Caco-2 (cell line): Measurements from ENCODE around the gene FLT3. TPM values are rescaled to one million over a fixed set of nuclear protein-coding genes. Genes with fewer than 3 reads are reported as not detected.
A peak's percentile ranks its signal among the peaks of the same experiment; 100 is the strongest.

ENCODE experiments used
- BruUV-seq: library from RNA; stranded (reverse); fragments of 400-500 nt; replicated peaks from 2 replicates; lab custom pipeline; 2021; lab: Mats Ljungman, UMichigan
- CTCF ChIA-PET: fragments of 300-600 bp; sonication (Branson Sonifier 250); formaldehyde crosslinking; loops from one replicate; lab custom pipeline; 2022; ENCODE audit warnings: antibody characterized with exemption; lab: Charles Lee
- POLR2A ChIA-PET: fragments of 300-600 bp; sonication (Branson Sonifier 250); formaldehyde crosslinking; loops from one replicate; lab custom pipeline; 2022; ENCODE audit warnings: antibody characterized with exemption; lab: Charles Lee
- DNase-seq, 2 experiments: peaks; one replicate each; pipeline versions ENCODE4 v3.0.0 to v3.0.0-alpha.2; 2020 to 2022
- H3K27me3 ChIP-seq: replicated peaks from 2 replicates; pipeline ENCODE4 v1.6.0; 2011; ENCODE audit warnings: low read length; ENCODE audit not compliant: control insufficient read depth, insufficient read depth
- H3K36me3 ChIP-seq: 2 replicates; pipeline ENCODE4 v1.5.1; 2011; ENCODE audit warnings: low read length; ENCODE audit not compliant: control insufficient read depth, insufficient read depth
- H3K4me1 ChIP-seq: fragments of 250-450 bp; sonication (Bioruptor Pico); 2 replicates; pipeline ENCODE4 v1.5.1; 2020; ENCODE audit warnings: mild to moderate bottlenecking
- H3K4me3 ChIP-seq: 2 replicates; pipeline ENCODE4 v1.5.1; 2011; ENCODE audit warnings: low read depth, mild to moderate bottlenecking, control low read depth, low read length
- H3K9me3 ChIP-seq: fragments of 250-450 bp; sonication (Bioruptor Pico); 2 replicates; pipeline ENCODE4 v1.5.1; 2020; ENCODE audit warnings: mild to moderate bottlenecking, moderate library complexity
- H3K27ac Mint-ChIP-seq: one replicate; pipeline ENCODE4 v1.8.0; 2022; ENCODE audit warnings: mixed read lengths; ENCODE audit not compliant: unreplicated experiment
- H3K27me3 Mint-ChIP-seq: one replicate; pipeline ENCODE4 v1.8.0; 2022; ENCODE audit warnings: mixed read lengths; ENCODE audit not compliant: insufficient read depth, unreplicated experiment
- H3K36me3 Mint-ChIP-seq: one replicate; pipeline ENCODE4 v1.8.0; 2022; ENCODE audit warnings: mild to moderate bottlenecking, mixed read lengths; ENCODE audit not compliant: insufficient read depth, unreplicated experiment
- H3K4me1 Mint-ChIP-seq: one replicate; pipeline ENCODE4 v1.8.0; 2022; ENCODE audit warnings: low read depth, mixed read lengths; ENCODE audit not compliant: unreplicated experiment
- H3K4me3 Mint-ChIP-seq: one replicate; pipeline ENCODE4 v1.8.0; 2022; ENCODE audit warnings: mild to moderate bottlenecking, moderate library complexity, mixed read lengths; ENCODE audit not compliant: unreplicated experiment
- H3K9me3 Mint-ChIP-seq: one replicate; pipeline ENCODE4 v1.8.0; 2022; ENCODE audit warnings: mixed read lengths; ENCODE audit not compliant: unreplicated experiment
- intact Hi-C: fragments of 100-400 bp; cut with micrococcal nuclease; formaldehyde crosslinking; loops from one replicate; pipeline ENCODE4 v1.10.0; 2022; ENCODE audit not compliant: unreplicated experiment
- total RNA-seq: library from RNA; stranded (reverse); gene quantifications from 2 replicates; pipeline ENCODE4 v1.2.3, GENCODE V29; 2022
- TF ChIP-seq, protein P1 (sequence below), 2 experiments: fragments of 200-600 bp in 1 of 2; IDR thresholded peaks; 1 replicate in 1 of 2; 2 replicates in 1 of 2; pipeline versions ENCODE4 v1.5.1 to v1.8.0; 2011 to 2022; ENCODE audit warnings: antibody characterized with exemption in 1 of 2, control low read depth in 1 of 2, inconsistent platforms in 1 of 2, low read depth in 1 of 2, low read length in 1 of 2, mild to moderate bottlenecking in 1 of 2, moderate library complexity in 1 of 2; ENCODE audit not compliant: insufficient read depth in 1 of 2, severe bottlenecking in 1 of 2, unreplicated experiment in 1 of 2

Gene FLT3
- total RNA-seq, 1 experiment from 2014 or later, result 0.09 TPM

DNA sequence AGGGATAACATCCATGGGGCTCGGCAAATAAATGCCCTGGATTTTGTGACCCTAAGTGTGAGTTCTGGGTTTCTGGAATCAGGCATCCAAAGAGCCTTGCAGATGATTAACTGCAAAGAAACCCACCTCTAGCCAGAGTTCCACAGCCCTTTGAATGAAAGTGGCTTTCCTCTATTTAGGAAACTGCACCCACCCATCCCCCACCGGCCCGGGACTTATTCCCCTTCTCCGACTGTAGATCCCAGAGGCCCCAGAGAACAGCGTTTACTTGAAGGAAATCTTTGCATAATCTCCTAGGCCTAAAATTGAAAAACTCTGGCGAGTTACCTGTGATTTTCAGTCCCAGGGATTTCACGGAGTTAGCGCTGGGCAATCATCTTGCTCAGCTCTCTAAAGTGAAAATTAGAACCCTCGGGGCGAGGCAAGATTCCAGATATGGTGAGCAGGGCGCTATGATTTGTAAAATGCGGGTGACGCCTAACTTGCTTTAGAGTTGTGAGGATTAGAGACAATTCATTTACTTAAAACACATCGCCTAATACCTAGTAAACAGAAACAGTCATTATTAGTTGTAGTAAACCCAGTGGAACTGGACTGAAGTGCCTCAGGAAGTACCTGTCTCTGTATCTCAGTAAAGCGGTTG is 121.3 kb downstream of the FLT3 start:
- H3K9me3 ChIP-seq, result no peaks in the 10 kb centered on the region
- no TSS peak for BruUV-seq
- CTCF ChIA-PET, result interaction anchor here (1.0 to 2.2 kb wide), 6 partner anchors 15 to 153 kb away, joined by 3 to 10 read pairs (median 7); no protein-coding TSS in a partner anchor
- Mint-ChIP-seq H3K27ac (peak overlapping the region; percentile 79), H3K27me3 (no peaks in the 10 kb centered on the region), H3K4me3 (peak overlapping the region; percentile 82), H3K36me3 (peaks cover 5% of the 10 kb centered on the region), H3K4me1 (peaks cover 39% of the 10 kb centered on the region), H3K9me3 (no peaks in the 10 kb centered on the region)
- H3K4me1 ChIP-seq, result peaks cover 42% of the 10 kb centered on the region
- no peaks in the 10 kb centered on the region for H3K36me3 ChIP-seq
- intact Hi-C loops, result loop anchor here (2.0 kb wide), 1 partner anchor 18 kb away; no protein-coding TSS in a partner anchor
- H3K4me3 ChIP-seq, result peak overlapping the region; percentile 85
- TF ChIP-seq, protein P1, sequence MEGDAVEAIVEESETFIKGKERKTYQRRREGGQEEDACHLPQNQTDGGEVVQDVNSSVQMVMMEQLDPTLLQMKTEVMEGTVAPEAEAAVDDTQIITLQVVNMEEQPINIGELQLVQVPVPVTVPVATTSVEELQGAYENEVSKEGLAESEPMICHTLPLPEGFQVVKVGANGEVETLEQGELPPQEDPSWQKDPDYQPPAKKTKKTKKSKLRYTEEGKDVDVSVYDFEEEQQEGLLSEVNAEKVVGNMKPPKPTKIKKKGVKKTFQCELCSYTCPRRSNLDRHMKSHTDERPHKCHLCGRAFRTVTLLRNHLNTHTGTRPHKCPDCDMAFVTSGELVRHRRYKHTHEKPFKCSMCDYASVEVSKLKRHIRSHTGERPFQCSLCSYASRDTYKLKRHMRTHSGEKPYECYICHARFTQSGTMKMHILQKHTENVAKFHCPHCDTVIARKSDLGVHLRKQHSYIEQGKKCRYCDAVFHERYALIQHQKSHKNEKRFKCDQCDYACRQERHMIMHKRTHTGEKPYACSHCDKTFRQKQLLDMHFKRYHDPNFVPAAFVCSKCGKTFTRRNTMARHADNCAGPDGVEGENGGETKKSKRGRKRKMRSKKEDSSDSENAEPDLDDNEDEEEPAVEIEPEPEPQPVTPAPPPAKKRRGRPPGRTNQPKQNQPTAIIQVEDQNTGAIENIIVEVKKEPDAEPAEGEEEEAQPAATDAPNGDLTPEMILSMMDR (IDR thresholded peaks at IDR 0.05; ENCODE audit: insufficient read depth in 1 of 2, low read depth in 1 of 2, low read length in 1 of 2, severe bottlenecking in 1 of 2, unreplicated experiment in 1 of 2), result no peak
- POLR2A ChIA-PET, result interaction anchor here (2.0 kb wide), 1 partner anchor 10 kb away, joined by 13 read pairs; the partner anchor contains the start of gene CDX2
- no peak for DNase-seq
- H3K27me3 ChIP-seq, result no peaks in the 10 kb centered on the region

DNA sequence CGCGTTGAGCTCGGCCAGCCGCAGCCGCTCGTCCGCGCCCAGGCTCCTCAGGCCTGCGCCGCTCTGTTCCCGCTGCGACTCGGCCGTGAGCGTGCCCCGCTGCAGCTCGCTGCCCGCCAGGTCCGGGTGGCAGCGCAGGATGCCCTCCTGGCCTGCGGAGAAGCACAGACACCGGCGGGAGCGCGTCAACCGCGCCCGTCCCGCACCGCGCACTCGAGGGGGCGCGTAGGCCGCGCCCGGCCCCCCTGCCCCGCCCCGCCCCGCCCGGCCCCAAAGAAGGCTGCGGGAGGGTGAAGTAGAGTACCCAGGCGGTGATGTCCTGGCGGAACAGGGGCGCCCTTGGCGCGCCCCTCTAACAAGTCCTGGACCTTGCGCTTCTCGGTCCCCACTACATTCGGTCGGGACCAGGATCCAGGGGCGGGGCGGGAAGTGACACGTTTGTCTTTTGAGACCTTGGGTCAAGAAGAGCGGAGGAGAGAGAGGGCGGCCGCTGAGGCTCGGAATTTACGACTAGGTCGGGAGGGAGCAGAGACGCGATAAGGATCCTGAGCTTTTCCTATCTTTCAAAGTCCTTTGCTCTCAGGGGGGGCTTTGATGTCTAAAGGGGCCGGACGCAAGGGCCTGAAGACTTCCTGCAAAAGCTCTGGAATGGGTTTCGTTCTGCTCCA is 121.9 kb downstream of the FLT3 start:
- Histone ChIP-seq H3K36me3 (no peaks in the 10 kb centered on the region), H3K4me1 (peaks cover 42% of the 10 kb centered on the region), H3K9me3 (no peaks in the 10 kb centered on the region), H3K4me3 (peak overlapping the region; percentile 85), H3K27me3 (no peaks in the 10 kb centered on the region)
- BruUV-seq, result no TSS peak
- DNase-seq, result peak; percentile 76 to 92
- intact Hi-C loops, result loop anchor here (1.0 to 2.0 kb wide), 2 partner anchors 9 to 18 kb away; partner anchors contain the start of gene CDX2
- peak overlapping the region; percentile 82 for H3K4me3 Mint-ChIP-seq
- no peaks in the 10 kb centered on the region for H3K9me3 Mint-ChIP-seq
- TF ChIP-seq, protein P1 (IDR thresholded peaks at IDR 0.05; ENCODE audit: insufficient read depth in 1 of 2, low read depth in 1 of 2, low read length in 1 of 2, severe bottlenecking in 1 of 2, unreplicated experiment in 1 of 2), result no peak
- H3K36me3 Mint-ChIP-seq, result peaks cover 5% of the 10 kb centered on the region
- peaks cover 37% of the 10 kb centered on the region for H3K4me1 Mint-ChIP-seq
- H3K27me3 Mint-ChIP-seq, result no peaks in the 10 kb centered on the region
- ChIA-PET POLR2A (interaction anchor here (0.5 to 2.0 kb wide), 3 partner anchors 9 to 681 kb away, joined by 3 to 13 read pairs (median 3); partner anchors contain the start of genes CDX2 and POMP), CTCF (interaction anchor here (0.6 to 1.7 kb wide), 7 partner anchors 9 to 617 kb away, joined by 3 to 10 read pairs (median 7); partner anchors contain the start of gene CDX2)
- peak overlapping the region; percentile 79 for H3K27ac Mint-ChIP-seq
